ENCODE measurements around the gene CACUL1.
A peak's percentile ranks its signal among the peaks of the same experiment; 100 is the strongest.
"Not testable (repeated sequence)": the region's sequence is repeated elsewhere in the genome, so short reads cannot be mapped to it uniquely, and the experiment has no call there.

Gene CACUL1

GRCh38 chr10:118754556-118755423, at the start of gene CACUL1:
Gene CACUL1 (minus strand): TSS chr10:118754970. CDS start chr10:118754762, 208 bp downstream.
- peak; percentile 93 for DNase-seq

GRCh38 chr10:118804262-118804773, 49.5 kb upstream of the CACUL1 start:
- no peak for DNase-seq

GRCh38 chr10:118802126-118802793, 47.5 kb upstream of the CACUL1 start:
- DNase-seq, result no peak

GRCh38 chr10:118800920-118801319, 46.1 kb upstream of the CACUL1 start:
- no peak for DNase-seq

- DNase-seq, result no peak
Measured at GRCh38 chr10:118799777-118800176, 45.0 kb upstream of the CACUL1 start.

- DNase-seq, result peak; percentile 59
Measured at GRCh38 chr10:118798231-118798662, 43.5 kb upstream of the CACUL1 start.

GRCh38 chr10:118794971-118795370, 40.2 kb upstream of the CACUL1 start:
- DNase-seq, result not testable (repeated sequence)

- DNase-seq, result no peak
Measured at GRCh38 chr10:118793545-118793944, 38.8 kb upstream of the CACUL1 start.

- no peak for DNase-seq
Measured at GRCh38 chr10:118792526-118792925, 37.8 kb upstream of the CACUL1 start.

GRCh38 chr10:118790058-118790457, 35.3 kb upstream of the CACUL1 start:
- DNase-seq, result no peak

- DNase-seq, result no peak
Measured at GRCh38 chr10:118785551-118785950, 30.8 kb upstream of the CACUL1 start.

- DNase-seq, result no peak
Measured at GRCh38 chr10:118783776-118784545, 29.2 kb upstream of the CACUL1 start.

GRCh38 chr10:118782916-118783465, 28.2 kb upstream of the CACUL1 start:
- DNase-seq, result not testable (repeated sequence)

GRCh38 chr10:118781541-118781940, 26.8 kb upstream of the CACUL1 start:
- no peak for DNase-seq

- DNase-seq, result no peak
Measured at GRCh38 chr10:118778727-118779126, 24.0 kb upstream of the CACUL1 start.

- no peak for DNase-seq
Measured at GRCh38 chr10:118776960-118777359, 22.2 kb upstream of the CACUL1 start.

- no peak for DNase-seq
Measured at GRCh38 chr10:118776033-118776432, 21.3 kb upstream of the CACUL1 start.

- no peak for DNase-seq
Measured at GRCh38 chr10:118775478-118775877, 20.7 kb upstream of the CACUL1 start.

- DNase-seq, result no peak
Measured at GRCh38 chr10:118773041-118773440, 18.3 kb upstream of the CACUL1 start.

GRCh38 chr10:118771976-118772375, 17.2 kb upstream of the CACUL1 start:
- DNase-seq, result no peak

GRCh38 chr10:118769898-118770600, 15.3 kb upstream of the CACUL1 start:
- DNase-seq, result no peak
